Endothelial cell of umbilical vein (primary cell): ENCODE results near the gene NMU. TPM values are rescaled to one million over a fixed set of nuclear protein-coding genes. Genes with fewer than 3 reads are reported as not detected.

Experiments used
- BruUV-seq: library from RNA; stranded (reverse); fragments of 400-500 nt; replicated peaks from 2 replicates; lab custom pipeline; 2021; lab: Mats Ljungman, UMichigan
- CTCF ChIA-PET: fragments of 300-600, 350-600 bp; sonication (Branson Sonifier 250); formaldehyde crosslinking; loops from one replicate; lab custom pipeline; 2021; ENCODE audit warnings: antibody characterized with exemption, inconsistent platforms; lab: Charles Lee
- POLR2A ChIA-PET: fragments of 300-600, 350-600 bp; sonication (Branson Sonifier 250); formaldehyde crosslinking; loops from one replicate; lab custom pipeline; 2021; ENCODE audit warnings: antibody characterized with exemption, inconsistent platforms; lab: Charles Lee
- DNase-seq: peaks from one replicate; pipeline ENCODE4 v3.0.0-alpha.2; 2011; ENCODE audit warnings: low read depth, low spot score
- FAIRE-seq: peaks from 2 replicates; lab custom pipeline; 2011; peaks lifted over from hg19 to GRCh38; lab: Jason Lieb, UNC
- H2AFZ ChIP-seq: 2 replicates; pipeline ENCODE4 v1.6.0; 2012; ENCODE audit warnings: low read depth, low read length, control low read depth, inconsistent platforms
- H3K27ac ChIP-seq: 2 replicates; pipeline ENCODE4 v1.5.1; 2011; ENCODE audit warnings: low read depth, mild to moderate bottlenecking, control low read depth, low read length, moderate library complexity; ENCODE audit not compliant: insufficient read depth
- H3K27me3 ChIP-seq, 2 experiments: 2 replicates each; pipeline versions ENCODE4 v1.6.0 to v1.6.1; 2011; ENCODE audit warnings: low read length in 2 of 2, mixed read lengths in 1 of 2; ENCODE audit not compliant: control insufficient read depth in 2 of 2, insufficient read depth in 2 of 2
- H3K36me3 ChIP-seq, 2 experiments: 2 replicates in 1 of 2; 3 replicates in 1 of 2; pipeline ENCODE4 v1.5.1; 2011; ENCODE audit warnings: low read length in 2 of 2, mild to moderate bottlenecking in 1 of 2, moderate library complexity in 1 of 2; ENCODE audit not compliant: control insufficient read depth in 2 of 2, insufficient read depth in 2 of 2; ENCODE audit errors: extremely low read depth in 1 of 2
- H3K4me1 ChIP-seq: 3 replicates; pipeline ENCODE4 v1.5.1; 2011; ENCODE audit warnings: mild to moderate bottlenecking, low read length; ENCODE audit not compliant: control insufficient read depth, insufficient read depth; ENCODE audit errors: extremely low read depth
- H3K4me2 ChIP-seq: 2 replicates; pipeline ENCODE4 v1.6.1; 2011; ENCODE audit warnings: low read length, control low read depth, mixed read lengths; ENCODE audit not compliant: insufficient read depth
- H3K4me3 ChIP-seq, 3 experiments: fragments of 200-600 bp in 1 of 3; sonication (generic), shearing (Covaris generic) in 1 of 3; replicated peaks in 1 of 3; 2 replicates each; pipeline ENCODE4 v1.5.1; 2011 to 2016; ENCODE audit warnings: control low read depth in 3 of 3, low read length in 3 of 3, mild to moderate bottlenecking in 2 of 3, inconsistent platforms in 1 of 3, low read depth in 1 of 3, moderate library complexity in 1 of 3; ENCODE audit not compliant: insufficient read depth in 1 of 3
- H3K79me2 ChIP-seq: 2 replicates; pipeline ENCODE4 v1.6.0; 2012; ENCODE audit warnings: low read length, inconsistent platforms; ENCODE audit not compliant: control insufficient read depth, insufficient read depth
- H3K9ac ChIP-seq: replicated peaks from 2 replicates; pipeline ENCODE3; 2011; ENCODE audit warnings: low read length, control low read depth; ENCODE audit not compliant: insufficient read depth; ENCODE audit errors: extremely low read depth
- H3K9me1 ChIP-seq: replicated peaks from 3 replicates; pipeline ENCODE4 v1.6.0; 2011; ENCODE audit warnings: mild to moderate bottlenecking, low read length; ENCODE audit not compliant: control insufficient read depth, insufficient read depth; ENCODE audit errors: extremely low read depth
- H3K9me3 ChIP-seq: replicated peaks from 2 replicates; pipeline ENCODE4 v1.5.1; 2012; ENCODE audit warnings: low read length, inconsistent platforms; ENCODE audit not compliant: control insufficient read depth, insufficient read depth
- H4K20me1 ChIP-seq: replicated peaks from 2 replicates; pipeline ENCODE3; 2011; ENCODE audit warnings: mild to moderate bottlenecking, low read length; ENCODE audit not compliant: control insufficient read depth, insufficient read depth; ENCODE audit errors: extremely low read depth
- EZH2 ChIP-seq: IDR thresholded peaks from 2 replicates; pipeline ENCODE4 v1.6.1; 2012; ENCODE audit warnings: borderline replicate concordance, low read depth, mild to moderate bottlenecking, moderate library complexity, low read length, inconsistent platforms; ENCODE audit not compliant: severe bottlenecking
- FOS ChIP-seq: IDR thresholded peaks from 2 replicates; pipeline ENCODE4 v1.6.1; 2011; ENCODE audit warnings: mild to moderate bottlenecking, low read length, moderate library complexity, borderline replicate concordance; ENCODE audit not compliant: insufficient read depth
- JUN ChIP-seq: IDR thresholded peaks from 2 replicates; pipeline ENCODE4 v1.6.1; 2011; ENCODE audit warnings: borderline replicate concordance, low read depth; ENCODE audit not compliant: insufficient read length, insufficient read depth
- dilution Hi-C: fragments of 300-500 bp; cut with MboI; formaldehyde crosslinking; loops from one replicate; pipeline ENCODE4 v1.15.0; 2019; ENCODE audit warnings: low sequenced_read_pairs; ENCODE audit not compliant: extremely low pct_ligation_motif_present
- intact Hi-C: fragments of 100-400 bp; cut with micrococcal nuclease; formaldehyde crosslinking; loops from one replicate; pipeline ENCODE4 v1.10.0; 2022
- polyA plus RNA-seq, 4 experiments: library from polyadenylated mRNA; depleted of rRNA in 3 of 4; stranded (reverse) in 3 of 4; unstranded in 1 of 4; fragments of >200 nt; gene quantifications; 2 replicates each; pipeline versions ENCODE4 v1.2.1 to v1.2.3, GENCODE V29; 2011 to 2012; ENCODE audit warnings: missing spikeins in 1 of 4
- total RNA-seq: library from RNA; stranded (reverse); gene quantifications from 2 replicates; pipeline ENCODE4 v1.2.3, GENCODE V29; 2021
- TF ChIP-seq, protein P1 (sequence below), 2 donors: IDR thresholded peaks; 1 replicate in 1 of 2; 2 replicates in 1 of 2; pipeline ENCODE4 v1.5.1; 2011; ENCODE audit warnings: low read length in 2 of 2, mild to moderate bottlenecking in 2 of 2, moderate library complexity in 2 of 2, control low read depth in 1 of 2, inconsistent platforms in 1 of 2, low read depth in 1 of 2; ENCODE audit not compliant: insufficient read depth in 1 of 2; ENCODE audit errors: extremely low read depth in 1 of 2
- TF ChIP-seq, protein P2 (sequence below): IDR thresholded peaks from 2 replicates; pipeline ENCODE4 v1.6.1; 2011; ENCODE audit not compliant: insufficient read depth, insufficient read length

Gene NMU
- total and polyA plus RNA-seq, 2 donors (not counting 3 experiments of a cell fraction or from before 2014, with no cell fraction given), result 1.4 to 3.7 TPM

DNA sequence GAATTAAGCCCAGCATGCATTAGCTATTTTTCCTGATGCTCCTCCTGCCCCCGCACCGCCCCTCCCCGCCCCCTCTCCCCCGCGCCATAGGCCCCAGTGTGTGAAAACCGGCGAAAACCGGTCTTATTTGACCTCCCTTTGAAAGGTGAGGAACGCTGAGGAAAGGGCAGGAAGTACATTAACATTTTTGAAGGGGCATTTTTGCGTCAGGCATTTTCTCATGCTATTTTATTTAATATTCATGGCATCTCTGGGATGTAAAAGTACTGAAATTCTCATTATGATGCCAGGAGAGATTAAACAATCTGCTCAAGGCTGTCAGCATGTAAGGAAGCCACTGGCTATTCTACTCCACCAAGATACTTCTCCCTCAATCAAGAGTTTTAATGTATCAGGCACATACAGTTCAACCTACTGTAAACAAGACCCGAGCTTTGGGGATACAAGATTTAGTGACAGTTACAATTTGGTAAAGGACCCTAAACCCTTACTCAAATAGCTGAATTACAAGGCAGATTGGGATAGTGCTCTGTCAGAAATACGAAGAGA lies 1.2 kb upstream of the NMU start:
- no peak overlapping the region for H3K9ac ChIP-seq
- H3K27ac ChIP-seq, result no peak overlapping the region
- FAIRE-seq (no peak), DNase-seq (no peak)
- POLR2A ChIA-PET, result no interaction called here
- BruUV-seq, result no TSS peak
- H3K9me3 ChIP-seq, result no peaks in the 10 kb centered on the region
- H3K9me1 ChIP-seq, result no peaks in the 10 kb centered on the region
- H3K79me2 ChIP-seq, result no peaks in the 10 kb centered on the region
- CTCF ChIA-PET, result interaction anchor here (0.7 to 1.6 kb wide), 3 partner anchors 10 to 666 kb away, joined by 3 to 5 read pairs (median 4); no protein-coding TSS in a partner anchor
- dilution Hi-C loops (no loop called here), intact Hi-C loops (no loop called here)
- TF ChIP-seq, protein P1, sequence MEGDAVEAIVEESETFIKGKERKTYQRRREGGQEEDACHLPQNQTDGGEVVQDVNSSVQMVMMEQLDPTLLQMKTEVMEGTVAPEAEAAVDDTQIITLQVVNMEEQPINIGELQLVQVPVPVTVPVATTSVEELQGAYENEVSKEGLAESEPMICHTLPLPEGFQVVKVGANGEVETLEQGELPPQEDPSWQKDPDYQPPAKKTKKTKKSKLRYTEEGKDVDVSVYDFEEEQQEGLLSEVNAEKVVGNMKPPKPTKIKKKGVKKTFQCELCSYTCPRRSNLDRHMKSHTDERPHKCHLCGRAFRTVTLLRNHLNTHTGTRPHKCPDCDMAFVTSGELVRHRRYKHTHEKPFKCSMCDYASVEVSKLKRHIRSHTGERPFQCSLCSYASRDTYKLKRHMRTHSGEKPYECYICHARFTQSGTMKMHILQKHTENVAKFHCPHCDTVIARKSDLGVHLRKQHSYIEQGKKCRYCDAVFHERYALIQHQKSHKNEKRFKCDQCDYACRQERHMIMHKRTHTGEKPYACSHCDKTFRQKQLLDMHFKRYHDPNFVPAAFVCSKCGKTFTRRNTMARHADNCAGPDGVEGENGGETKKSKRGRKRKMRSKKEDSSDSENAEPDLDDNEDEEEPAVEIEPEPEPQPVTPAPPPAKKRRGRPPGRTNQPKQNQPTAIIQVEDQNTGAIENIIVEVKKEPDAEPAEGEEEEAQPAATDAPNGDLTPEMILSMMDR (IDR thresholded peaks at IDR 0.05; ENCODE audit: extremely low read depth in 1 of 2, insufficient read depth in 1 of 2, low read depth in 1 of 2, low read length in 2 of 2), result no peak
- TF ChIP-seq, protein P2, sequence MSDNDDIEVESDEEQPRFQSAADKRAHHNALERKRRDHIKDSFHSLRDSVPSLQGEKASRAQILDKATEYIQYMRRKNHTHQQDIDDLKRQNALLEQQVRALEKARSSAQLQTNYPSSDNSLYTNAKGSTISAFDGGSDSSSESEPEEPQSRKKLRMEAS, result no peak
- TF ChIP-seq FOS (no peak), JUN (no peak), EZH2 (no peak)
- H3K4me1 ChIP-seq, result peaks cover 7% of the 10 kb centered on the region
- no peak overlapping the region for H3K4me3 ChIP-seq
- no peaks in the 10 kb centered on the region for H3K36me3 ChIP-seq
- H3K4me2 ChIP-seq, result no peak overlapping the region
- H2AFZ ChIP-seq, result no peak overlapping the region
- H4K20me1 ChIP-seq, result no peaks in the 10 kb centered on the region
- H3K27me3 ChIP-seq, result peaks cover 36 to 62% of the 10 kb centered on the region in 2 experiments
